Liver (tissue), 9 donors: Measurements from ENCODE around the gene ARHGAP35. TPM values are rescaled to one million over a fixed set of nuclear protein-coding genes. Genes with fewer than 3 reads are reported as not detected.
A peak's percentile ranks its signal among the peaks of the same experiment; 100 is the strongest.

ENCODE experiments used
- DNase-seq: peaks from one replicate; pipeline ENCODE4 v3.0.0-alpha.2; 2017; ENCODE audit warnings: low spot score
- H3K27ac ChIP-seq, 2 donors: one replicate each; pipeline ENCODE4 v1.7.0; 2013; ENCODE audit warnings: inconsistent platforms in 2 of 2, low read length in 2 of 2, control low read depth in 1 of 2, low read depth in 1 of 2, mild to moderate bottlenecking in 1 of 2
- H3K27me3 ChIP-seq, 4 donors: one replicate each; pipeline versions ENCODE4 v1.6.1 to v1.7.0; 2013; ENCODE audit warnings: low read length in 3 of 4, inconsistent platforms in 1 of 4, mild to moderate bottlenecking in 1 of 4, moderate library complexity in 1 of 4; ENCODE audit not compliant: control insufficient read depth in 4 of 4, insufficient read depth in 4 of 4
- H3K36me3 ChIP-seq, 4 donors: one replicate each; pipeline versions ENCODE4 v1.6.1 to v1.7.0; 2013; ENCODE audit warnings: low read length in 3 of 4, mild to moderate bottlenecking in 3 of 4, low read depth in 1 of 4, moderate library complexity in 1 of 4; ENCODE audit not compliant: control insufficient read depth in 4 of 4, insufficient read depth in 3 of 4
- H3K4me1 ChIP-seq, 4 donors: one replicate each; pipeline versions ENCODE4 v1.6.1 to v1.7.0; 2013; ENCODE audit warnings: low read length in 3 of 4, mild to moderate bottlenecking in 3 of 4, moderate library complexity in 1 of 4; ENCODE audit not compliant: control insufficient read depth in 4 of 4, insufficient read depth in 4 of 4
- H3K4me3 ChIP-seq, 3 donors: one replicate each; pipeline versions ENCODE4 v1.6.1 to v1.7.0; 2013; ENCODE audit warnings: low read length in 3 of 3, control low read depth in 1 of 3, low read depth in 1 of 3, mild to moderate bottlenecking in 1 of 3
- H3K9ac ChIP-seq, 2 donors: one replicate each; pipeline ENCODE4 v1.7.0; 2013; ENCODE audit warnings: low read length in 2 of 2, mild to moderate bottlenecking in 2 of 2, moderate library complexity in 2 of 2, control low read depth in 1 of 2, low read depth in 1 of 2
- H3K9me3 ChIP-seq, 4 donors: one replicate each; pipeline versions ENCODE4 v1.6.1 to v1.7.0; 2013; ENCODE audit warnings: low read length in 3 of 4; ENCODE audit not compliant: control insufficient read depth in 4 of 4
- CTCF ChIP-seq: fragments of 150-350 bp; IDR thresholded peaks from 2 replicates; pipeline ENCODE4 v1.5.1; 2017; ENCODE audit warnings: improper control_type of control experiment, low read depth, low read length; ENCODE audit not compliant: missing input control
- EGR1 ChIP-seq, 2 donors: IDR thresholded peaks; 2 replicates each; pipeline ENCODE4 v1.6.1; 2016 to 2018; ENCODE audit warnings: antibody characterized with exemption in 2 of 2, low read depth in 2 of 2
- FOXA1 ChIP-seq: IDR thresholded peaks from 2 replicates; pipeline ENCODE4 v1.6.1; 2016; ENCODE audit warnings: antibody characterized with exemption
- FOXA2 ChIP-seq: IDR thresholded peaks from 2 replicates; pipeline ENCODE4 v1.6.1; 2016; ENCODE audit warnings: antibody characterized with exemption
- GABPA ChIP-seq, 2 donors: IDR thresholded peaks in 1 of 2; conservative IDR thresholded peaks in 1 of 2; 2 replicates each; pipeline ENCODE4 v1.6.1; 2016; ENCODE audit warnings: antibody characterized with exemption in 2 of 2, mild to moderate bottlenecking in 1 of 2, moderate library complexity in 1 of 2
- HNF4A ChIP-seq, 2 donors: conservative IDR thresholded peaks; 2 replicates each; pipeline ENCODE4 v1.6.1; 2016; ENCODE audit warnings: antibody characterized with exemption in 2 of 2, mild to moderate bottlenecking in 2 of 2
- HNF4G ChIP-seq: IDR thresholded peaks from 2 replicates; pipeline ENCODE4 v1.6.1; 2016; ENCODE audit warnings: antibody characterized with exemption
- JUND ChIP-seq, 2 donors: IDR thresholded peaks; 2 replicates each; pipeline ENCODE4 v1.6.1; 2016; ENCODE audit warnings: antibody characterized with exemption in 2 of 2
- NR2F2 ChIP-seq: IDR thresholded peaks from 2 replicates; pipeline ENCODE4 v1.6.1; 2016; ENCODE audit warnings: antibody characterized with exemption
- RAD21 ChIP-seq, 2 donors: IDR thresholded peaks; 2 replicates each; pipeline ENCODE4 v1.6.1; 2016; ENCODE audit warnings: antibody characterized with exemption in 2 of 2, mild to moderate bottlenecking in 2 of 2
- RXRA ChIP-seq, 2 donors: IDR thresholded peaks; 2 replicates each; pipeline ENCODE4 v1.6.1; 2017 to 2018; ENCODE audit warnings: antibody characterized with exemption in 2 of 2, mild to moderate bottlenecking in 1 of 2
- SP1 ChIP-seq: IDR thresholded peaks from 2 replicates; pipeline ENCODE4 v1.6.1; 2018; ENCODE audit warnings: antibody characterized with exemption, mild to moderate bottlenecking
- TAF1 ChIP-seq: conservative IDR thresholded peaks from 2 replicates; pipeline ENCODE4 v1.6.1; 2016; ENCODE audit warnings: antibody characterized with exemption, mild to moderate bottlenecking
- YY1 ChIP-seq: IDR thresholded peaks from 2 replicates; pipeline ENCODE4 v1.6.1; 2016; ENCODE audit warnings: antibody characterized with exemption, mild to moderate bottlenecking
- ZBTB33 ChIP-seq: IDR thresholded peaks from 2 replicates; pipeline ENCODE4 v1.6.1; 2016; ENCODE audit warnings: antibody characterized with exemption
- WGBS: extraction: QIAGEN DNeasy Blood & Tissue Kit; methylation state at CpG from one replicate; pipeline ENCODE4 v1.1.7; 2013; 5-methylcytosine and 5-hydroxymethylcytosine counted together
- polyA plus RNA-seq, 2 donors: library from polyadenylated mRNA; stranded (reverse) in 1 of 2; unstranded in 1 of 2; fragments of 200-250 nt in 1 of 2; fragments of >200 nt in 1 of 2; fragmentation: Nextera tagmentation in 1 of 2; extraction: Ambion mirVana in 1 of 2; gene quantifications; one replicate each; pipeline versions ENCODE4 v1.2.1 to v1.2.3, GENCODE V29; 2013 to 2015
- total RNA-seq, 2 donors: library from RNA; depleted of rRNA; stranded (reverse); fragments of >200 nt; gene quantifications; one replicate each; pipeline ENCODE4 v1.2.3, GENCODE V29; 2014
- TF ChIP-seq, protein P1 (sequence below): IDR thresholded peaks from 2 replicates; pipeline ENCODE4 v1.6.1; 2016; ENCODE audit warnings: antibody characterized with exemption
- TF ChIP-seq, protein P2 (sequence below): IDR thresholded peaks from 2 replicates; pipeline ENCODE4 v1.6.1; 2016; ENCODE audit warnings: antibody characterized with exemption, mild to moderate bottlenecking
- TF ChIP-seq, protein P3 (sequence below): IDR thresholded peaks from 2 replicates; pipeline ENCODE4 v1.6.1; 2016; ENCODE audit warnings: antibody characterized with exemption
- donor health status: healthy.
- donor health status: healthy.
- donor health status: healthy.
- donor health status: healthy.
- donor health status: healthy.

The ARHGAP35 gene
- total and polyA plus RNA-seq, 4 donors, result 15.5 to 49.2 (median 21.7) TPM

GRCh38 chr19:46850228-46851203, 10.3 kb upstream of the ARHGAP35 start, which contains the start of gene AP2S1:
TSS of gene AP2S1 (minus strand) at chr19:46850846. CDS start at chr19:46850766, 80 bp downstream.
- Histone ChIP-seq H3K4me1 (peaks cover 10 to 37% (median 29%) of the 10 kb centered on the region in 4 donors), H3K27ac (peak within 1 kb of the TSS; percentile 57 to 92), H3K27me3 (no peaks in the 10 kb centered on the region), H3K36me3 (no peaks in the 10 kb centered on the region), H3K9me3 (no peaks in the 10 kb centered on the region), H3K9ac (peak within 1 kb of the TSS; percentile 12 to 91), H3K4me3 (peak within 1 kb of the TSS; percentile 73 to 99 (median 82))
- WGBS, result under 1% methylated on average over 53 of the region's 53 CpGs
- DNase-seq, result peak; percentile 96
- no peak for TF ChIP-seq CTCF
- TF ChIP-seq TAF1, result peak; percentile 51
- TF ChIP-seq, protein P1, sequence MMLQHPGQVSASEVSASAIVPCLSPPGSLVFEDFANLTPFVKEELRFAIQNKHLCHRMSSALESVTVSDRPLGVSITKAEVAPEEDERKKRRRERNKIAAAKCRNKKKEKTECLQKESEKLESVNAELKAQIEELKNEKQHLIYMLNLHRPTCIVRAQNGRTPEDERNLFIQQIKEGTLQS, result no peak
- peak; percentile 68 for TF ChIP-seq FOXA1
- peak; percentile 25 for TF ChIP-seq HNF4A (conservative IDR thresholded peaks at IDR 0.05)
- no peak for TF ChIP-seq HNF4G
- TF ChIP-seq JUND (IDR thresholded peaks at IDR 0.05), result peak in 1 of 2 donors; percentile 69
- peak; percentile 80 for TF ChIP-seq FOXA2
- peak; percentile 75 for TF ChIP-seq ZBTB33
- peak; percentile 71 to 77 for TF ChIP-seq RXRA (IDR thresholded peaks at IDR 0.05)
- TF ChIP-seq SP1, result peak; percentile 86
- TF ChIP-seq, protein P2, sequence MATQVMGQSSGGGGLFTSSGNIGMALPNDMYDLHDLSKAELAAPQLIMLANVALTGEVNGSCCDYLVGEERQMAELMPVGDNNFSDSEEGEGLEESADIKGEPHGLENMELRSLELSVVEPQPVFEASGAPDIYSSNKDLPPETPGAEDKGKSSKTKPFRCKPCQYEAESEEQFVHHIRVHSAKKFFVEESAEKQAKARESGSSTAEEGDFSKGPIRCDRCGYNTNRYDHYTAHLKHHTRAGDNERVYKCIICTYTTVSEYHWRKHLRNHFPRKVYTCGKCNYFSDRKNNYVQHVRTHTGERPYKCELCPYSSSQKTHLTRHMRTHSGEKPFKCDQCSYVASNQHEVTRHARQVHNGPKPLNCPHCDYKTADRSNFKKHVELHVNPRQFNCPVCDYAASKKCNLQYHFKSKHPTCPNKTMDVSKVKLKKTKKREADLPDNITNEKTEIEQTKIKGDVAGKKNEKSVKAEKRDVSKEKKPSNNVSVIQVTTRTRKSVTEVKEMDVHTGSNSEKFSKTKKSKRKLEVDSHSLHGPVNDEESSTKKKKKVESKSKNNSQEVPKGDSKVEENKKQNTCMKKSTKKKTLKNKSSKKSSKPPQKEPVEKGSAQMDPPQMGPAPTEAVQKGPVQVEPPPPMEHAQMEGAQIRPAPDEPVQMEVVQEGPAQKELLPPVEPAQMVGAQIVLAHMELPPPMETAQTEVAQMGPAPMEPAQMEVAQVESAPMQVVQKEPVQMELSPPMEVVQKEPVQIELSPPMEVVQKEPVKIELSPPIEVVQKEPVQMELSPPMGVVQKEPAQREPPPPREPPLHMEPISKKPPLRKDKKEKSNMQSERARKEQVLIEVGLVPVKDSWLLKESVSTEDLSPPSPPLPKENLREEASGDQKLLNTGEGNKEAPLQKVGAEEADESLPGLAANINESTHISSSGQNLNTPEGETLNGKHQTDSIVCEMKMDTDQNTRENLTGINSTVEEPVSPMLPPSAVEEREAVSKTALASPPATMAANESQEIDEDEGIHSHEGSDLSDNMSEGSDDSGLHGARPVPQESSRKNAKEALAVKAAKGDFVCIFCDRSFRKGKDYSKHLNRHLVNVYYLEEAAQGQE, result peak; percentile 72
- peak; percentile 29 for TF ChIP-seq NR2F2
- TF ChIP-seq RAD21 (IDR thresholded peaks at IDR 0.05), result peak; percentile 48 to 57
- TF ChIP-seq EGR1 (IDR thresholded peaks at IDR 0.05; ENCODE audit: low read depth in 2 of 2), result peak in 1 of 2 donors; percentile 29
- TF ChIP-seq YY1, result peak; percentile 92
- TF ChIP-seq GABPA (IDR thresholded peaks at IDR 0.05 in 1 of 2, conservative IDR thresholded peaks at IDR 0.05 in 1 of 2), result peak; percentile 73 to 92
- TF ChIP-seq, protein P3, sequence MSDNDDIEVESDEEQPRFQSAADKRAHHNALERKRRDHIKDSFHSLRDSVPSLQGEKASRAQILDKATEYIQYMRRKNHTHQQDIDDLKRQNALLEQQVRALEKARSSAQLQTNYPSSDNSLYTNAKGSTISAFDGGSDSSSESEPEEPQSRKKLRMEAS, result peak; percentile 56
